RWPE2 (cell line): ENCODE results near the gene EHBP1.

ENCODE experiments used
- ATAC-seq: fragments of 200-7000 bp; cut with Tn5 transposase; 3 replicates; pipeline ENCODE4 v1.9.1; 2021; ENCODE audit warnings: low read depth
- DNase-seq: peaks from one replicate; pipeline ENCODE4 v3.0.0-alpha.2; 2020; ENCODE audit warnings: low spot score
- H3K27ac ChIP-seq: fragments of 450-650 bp; 2 replicates; pipeline ENCODE4 v1.5.1; 2017; ENCODE audit warnings: mild to moderate bottlenecking; ENCODE audit not compliant: poor library complexity, severe bottlenecking
- H3K27me3 ChIP-seq: fragments of 250-450 bp; sonication (Bioruptor Pico); 2 replicates; pipeline ENCODE4 v1.5.1; 2021; ENCODE audit warnings: mild to moderate bottlenecking, moderate library complexity; ENCODE audit not compliant: insufficient read depth, poor library complexity, severe bottlenecking
- H3K36me3 ChIP-seq: fragments of 250-450 bp; sonication (Bioruptor Pico); 2 replicates; pipeline ENCODE4 v1.5.1; 2020; ENCODE audit warnings: low read depth, mild to moderate bottlenecking, moderate library complexity
- H3K4me1 ChIP-seq: fragments of 250-450 bp; sonication (Bioruptor Pico); 2 replicates; pipeline ENCODE4 v1.5.1; 2021; ENCODE audit warnings: mild to moderate bottlenecking, moderate library complexity; ENCODE audit not compliant: insufficient read depth, poor library complexity, severe bottlenecking
- H3K4me3 ChIP-seq: fragments of 250-450 bp; sonication (Bioruptor Pico); 2 replicates; pipeline ENCODE4 v1.5.1; 2021; ENCODE audit warnings: mild to moderate bottlenecking, moderate library complexity; ENCODE audit not compliant: severe bottlenecking
- H3K9me3 ChIP-seq: fragments of 250-450 bp; sonication (Bioruptor Pico); 2 replicates; pipeline ENCODE4 v1.5.1; 2021; ENCODE audit warnings: mild to moderate bottlenecking, moderate library complexity; ENCODE audit not compliant: severe bottlenecking
- TF ChIP-seq, protein P1 (sequence below): fragments of 450-650 bp; IDR thresholded peaks from one replicate; pipeline ENCODE4 v1.5.1; 2017; ENCODE audit warnings: mild to moderate bottlenecking, moderate library complexity; ENCODE audit not compliant: poor library complexity, severe bottlenecking

Gene EHBP1

GRCh38 chr2:62765619-62766376, 60.3 kb downstream of the EHBP1 start:
- Histone ChIP-seq H3K4me3 (no peak overlapping the region), H3K4me1 (peaks cover 7% of the 10 kb centered on the region), H3K36me3 (peaks cover 28% of the 10 kb centered on the region), H3K27me3 (no peaks in the 10 kb centered on the region), H3K9me3 (no peaks in the 10 kb centered on the region), H3K27ac (no peak overlapping the region)
- no peak for ATAC-seq
- TF ChIP-seq, protein P1, sequence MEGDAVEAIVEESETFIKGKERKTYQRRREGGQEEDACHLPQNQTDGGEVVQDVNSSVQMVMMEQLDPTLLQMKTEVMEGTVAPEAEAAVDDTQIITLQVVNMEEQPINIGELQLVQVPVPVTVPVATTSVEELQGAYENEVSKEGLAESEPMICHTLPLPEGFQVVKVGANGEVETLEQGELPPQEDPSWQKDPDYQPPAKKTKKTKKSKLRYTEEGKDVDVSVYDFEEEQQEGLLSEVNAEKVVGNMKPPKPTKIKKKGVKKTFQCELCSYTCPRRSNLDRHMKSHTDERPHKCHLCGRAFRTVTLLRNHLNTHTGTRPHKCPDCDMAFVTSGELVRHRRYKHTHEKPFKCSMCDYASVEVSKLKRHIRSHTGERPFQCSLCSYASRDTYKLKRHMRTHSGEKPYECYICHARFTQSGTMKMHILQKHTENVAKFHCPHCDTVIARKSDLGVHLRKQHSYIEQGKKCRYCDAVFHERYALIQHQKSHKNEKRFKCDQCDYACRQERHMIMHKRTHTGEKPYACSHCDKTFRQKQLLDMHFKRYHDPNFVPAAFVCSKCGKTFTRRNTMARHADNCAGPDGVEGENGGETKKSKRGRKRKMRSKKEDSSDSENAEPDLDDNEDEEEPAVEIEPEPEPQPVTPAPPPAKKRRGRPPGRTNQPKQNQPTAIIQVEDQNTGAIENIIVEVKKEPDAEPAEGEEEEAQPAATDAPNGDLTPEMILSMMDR: no peak
- no peak for DNase-seq

DNA sequence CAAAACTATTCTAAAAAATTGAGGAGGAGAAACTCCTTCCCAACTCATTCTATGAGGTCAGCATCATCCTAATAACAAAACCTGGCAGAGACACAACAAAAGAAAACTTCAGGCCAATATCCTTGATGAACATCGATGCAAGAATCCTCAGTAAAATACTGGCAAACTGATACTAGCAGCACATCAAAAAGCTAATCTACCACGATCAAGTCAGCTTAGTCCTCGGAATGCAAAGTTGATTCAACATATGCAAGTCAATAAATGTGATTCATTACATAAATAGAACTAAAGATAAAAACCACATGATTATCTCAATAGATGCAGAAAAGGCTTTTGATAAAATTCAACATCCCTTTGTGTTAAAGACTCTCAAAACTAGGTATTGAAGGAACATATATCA, 63.1 kb downstream of the EHBP1 start:
- ATAC-seq (no peak), DNase-seq (no peak)
- TF ChIP-seq, protein P1: no peak
- no peak overlapping the region for H3K4me3 ChIP-seq
- H3K4me1 ChIP-seq: peaks cover 7% of the 10 kb centered on the region
- H3K36me3 ChIP-seq: peaks cover 33% of the 10 kb centered on the region
- H3K27me3 ChIP-seq: no peaks in the 10 kb centered on the region
- H3K9me3 ChIP-seq: no peaks in the 10 kb centered on the region
- no peak overlapping the region for H3K27ac ChIP-seq

DNA sequence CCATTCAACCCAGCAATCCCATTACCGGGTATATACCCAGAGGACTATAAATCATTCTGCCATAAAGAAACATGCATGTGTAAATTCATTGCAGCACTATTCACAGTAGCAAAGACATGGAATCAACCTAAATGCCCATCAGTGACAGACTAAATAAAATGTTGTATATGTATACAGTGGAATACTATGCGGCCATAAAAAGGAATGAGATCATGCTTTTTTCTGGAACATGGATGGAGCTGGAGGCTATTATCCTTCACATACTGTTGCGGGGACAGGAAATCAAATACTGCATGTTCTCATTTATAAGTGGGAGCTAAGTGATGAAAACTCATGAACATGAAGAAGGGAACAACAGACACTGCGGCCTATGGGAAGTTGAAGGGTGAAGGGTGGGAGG, 65.1 kb downstream of the EHBP1 start:
- Histone ChIP-seq H3K4me3 (no peak overlapping the region), H3K27me3 (no peaks in the 10 kb centered on the region), H3K36me3 (peaks cover 28% of the 10 kb centered on the region), H3K9me3 (no peaks in the 10 kb centered on the region), H3K27ac (no peak overlapping the region), H3K4me1 (peaks cover 10% of the 10 kb centered on the region)
- no peak for DNase-seq
- TF ChIP-seq, protein P1: no peak
- ATAC-seq: no peak

DNA sequence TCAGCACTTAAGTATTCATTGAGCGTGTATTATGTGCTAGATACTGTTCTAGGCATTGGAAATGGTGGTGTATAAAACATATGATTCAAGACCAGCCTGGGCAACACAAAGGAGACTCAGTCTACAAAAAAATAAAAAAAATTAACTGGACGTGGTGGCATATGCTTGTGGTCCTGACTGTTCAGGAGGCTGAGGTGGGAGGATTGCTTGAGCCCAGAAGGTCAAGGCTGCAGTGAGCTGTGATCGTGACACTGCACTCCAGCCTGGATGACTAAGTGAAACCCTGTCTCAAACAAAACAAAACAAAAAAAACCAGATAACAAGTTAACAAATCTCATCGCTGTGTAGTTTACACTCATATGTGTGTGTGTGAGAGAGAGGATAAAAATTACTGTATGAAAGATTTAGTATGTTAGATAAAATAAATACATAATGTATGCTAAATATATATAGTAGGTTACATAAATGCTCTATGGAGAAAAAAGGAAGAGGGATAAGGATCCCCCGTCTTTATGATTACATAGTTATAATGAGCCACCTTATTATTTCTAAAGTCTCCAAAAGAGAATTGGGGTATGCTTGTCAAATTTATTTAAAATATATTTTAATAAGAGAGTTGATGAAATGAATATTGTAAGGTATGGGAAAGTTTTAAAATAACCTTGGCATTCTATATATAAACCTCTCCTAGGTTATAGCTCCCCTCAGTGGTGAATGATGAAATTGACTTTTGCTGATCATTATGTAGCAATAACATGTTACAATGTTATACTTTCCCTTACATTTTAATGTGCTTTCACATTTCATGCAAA, 69.2 kb downstream of the EHBP1 start:
- DNase-seq (no peak), ATAC-seq (peak; percentile 63)
- peaks cover 55% of the 10 kb centered on the region for H3K36me3 ChIP-seq
- H3K27ac ChIP-seq: peak overlapping the region; percentile 43
- no peak overlapping the region for H3K4me3 ChIP-seq
- peaks cover 7% of the 10 kb centered on the region for H3K4me1 ChIP-seq
- TF ChIP-seq, protein P1: peak; percentile 93
- no peaks in the 10 kb centered on the region for H3K27me3 ChIP-seq
- no peaks in the 10 kb centered on the region for H3K9me3 ChIP-seq

GRCh38 chr2:62775367-62775668, 69.8 kb downstream of the EHBP1 start:
- Histone ChIP-seq H3K4me1 (peaks cover 7% of the 10 kb centered on the region), H3K9me3 (no peaks in the 10 kb centered on the region), H3K4me3 (no peak overlapping the region), H3K36me3 (peaks cover 61% of the 10 kb centered on the region), H3K27me3 (no peaks in the 10 kb centered on the region), H3K27ac (no peak overlapping the region)
- TF ChIP-seq, protein P1: peak; percentile 73
- ATAC-seq (no peak), DNase-seq (no peak)
